GM13976 (cell line): ENCODE data around the gene SYNPO2.
"Not testable (repeated sequence)": the region's sequence is repeated elsewhere in the genome, so short reads cannot be mapped to it uniquely, and the experiment has no call there.

Source experiments
- DNase-seq: peaks from one replicate; pipeline ENCODE4 v3.0.0; 2012; ENCODE audit warnings: low spot score
- CTCF ChIP-seq: IDR thresholded peaks from 2 replicates; pipeline ENCODE4 v1.5.1; 2012; ENCODE audit warnings: borderline replicate concordance, mild to moderate bottlenecking; ENCODE audit not compliant: insufficient read depth; ENCODE audit errors: extremely low read depth, missing control alignments, control extremely low read depth
- in situ Hi-C: fragments of 300-500 bp; cut with MboI; formaldehyde crosslinking; loops from one replicate; pipeline ENCODE4 v1.12.0; 2022; ENCODE audit warnings: low sequenced_read_pairs, mixed read lengths, inconsistent platforms; ENCODE audit not compliant: unreplicated experiment

Gene SYNPO2

GRCh38 chr4:119040261-119040660 lies 151.6 kb downstream of the SYNPO2 start:
- TF ChIP-seq CTCF: no peak
- DNase-seq: no peak
- in situ Hi-C loops: loop anchor here (25.0 kb wide), 1 partner anchor 247 kb away; no protein-coding TSS in a partner anchor

DNA sequence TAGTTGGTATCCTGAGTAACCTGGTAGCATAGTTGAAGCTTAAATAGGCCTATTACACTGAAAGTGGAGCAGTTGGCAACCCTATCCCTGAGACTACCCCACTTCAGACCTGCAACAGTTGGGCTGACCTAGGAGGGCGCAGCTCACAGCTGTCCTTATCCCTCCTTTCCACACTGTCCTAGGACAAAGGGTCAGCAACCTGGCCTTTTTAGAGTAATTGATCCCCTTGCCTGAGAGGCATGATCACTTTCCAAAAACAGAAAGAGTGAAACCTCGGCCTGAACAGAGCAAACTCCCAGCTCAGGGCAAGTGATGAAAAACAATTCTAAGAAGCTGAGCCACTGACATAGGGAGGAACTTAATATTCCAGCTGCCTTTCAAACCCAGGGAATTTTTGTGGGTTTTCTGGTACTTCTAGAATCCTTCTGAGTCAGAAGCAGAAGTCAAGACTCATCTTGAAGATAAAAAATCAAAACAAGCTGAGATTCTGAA lies 152.1 kb downstream of the SYNPO2 start:
- no peak for TF ChIP-seq CTCF
- DNase-seq: no peak
- in situ Hi-C loops: loop anchor here (25.0 kb wide), 1 partner anchor 247 kb away; no protein-coding TSS in a partner anchor

GRCh38 chr4:119041396-119041795 lies 152.7 kb downstream of the SYNPO2 start:
- no peak for TF ChIP-seq CTCF
- no peak for DNase-seq
- in situ Hi-C loops: loop anchor here (25.0 kb wide), 1 partner anchor 246 kb away; no protein-coding TSS in a partner anchor

DNA sequence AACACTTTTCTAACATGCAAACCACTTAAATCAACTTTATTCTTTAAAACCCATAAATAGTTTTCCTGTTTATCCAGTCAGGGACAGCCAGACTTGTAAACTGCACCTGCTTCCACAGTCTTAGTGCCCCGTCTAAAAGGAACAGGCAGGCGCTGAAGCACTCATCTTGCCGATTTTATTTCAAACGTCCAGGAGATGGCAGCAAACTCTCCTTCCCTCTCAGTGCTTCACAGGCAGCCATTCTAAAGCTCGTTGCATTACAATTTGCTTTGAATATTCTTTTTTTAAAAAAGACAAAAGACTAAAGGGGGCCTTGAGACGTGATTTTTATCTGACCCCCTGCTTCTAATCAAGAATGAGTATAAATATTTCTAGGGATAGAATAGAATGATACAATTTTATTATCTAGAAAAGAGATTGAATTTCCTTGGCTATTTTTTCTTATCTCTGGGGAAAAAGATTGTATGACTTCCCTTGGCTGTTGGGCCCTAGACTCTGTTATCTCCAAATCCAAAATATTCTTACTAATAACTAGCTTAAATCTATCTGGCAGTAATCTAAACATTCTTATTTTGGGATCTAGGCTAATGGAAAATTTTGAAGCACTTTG lies 153.4 kb downstream of the SYNPO2 start:
- in situ Hi-C loops: loop anchor here (25.0 kb wide), 1 partner anchor 245 kb away; no protein-coding TSS in a partner anchor
- DNase-seq: peak; percentile 63
- peak; percentile 39 for TF ChIP-seq CTCF

- in situ Hi-C loops: loop anchor here (25.0 kb wide), 1 partner anchor 241 kb away; no protein-coding TSS in a partner anchor
- TF ChIP-seq CTCF: no peak
- no peak for DNase-seq
These were observed 157.6 kb downstream of the SYNPO2 start for GRCh38 chr4:119046263-119046662.

GRCh38 chr4:119047059-119047458 lies 158.4 kb downstream of the SYNPO2 start:
- DNase-seq: not testable (repeated sequence)
- in situ Hi-C loops: loop anchor here (25.0 kb wide), 1 partner anchor 240 kb away; no protein-coding TSS in a partner anchor

- in situ Hi-C loops: loop anchor here (25.0 kb wide), 1 partner anchor 239 kb away; no protein-coding TSS in a partner anchor
- no peak for TF ChIP-seq CTCF
- no peak for DNase-seq
These were observed 159.8 kb downstream of the SYNPO2 start for GRCh38 chr4:119048446-119048845.
